IPS-11a (cell line): ENCODE data around the gene CLIP4.

Experiments used
- H3K4me3 ChIP-seq: one replicate; pipeline ENCODE4 v1.5.1; 2013; ENCODE audit warnings: low read depth, low read length, control low read depth

The CLIP4 gene

DNA sequence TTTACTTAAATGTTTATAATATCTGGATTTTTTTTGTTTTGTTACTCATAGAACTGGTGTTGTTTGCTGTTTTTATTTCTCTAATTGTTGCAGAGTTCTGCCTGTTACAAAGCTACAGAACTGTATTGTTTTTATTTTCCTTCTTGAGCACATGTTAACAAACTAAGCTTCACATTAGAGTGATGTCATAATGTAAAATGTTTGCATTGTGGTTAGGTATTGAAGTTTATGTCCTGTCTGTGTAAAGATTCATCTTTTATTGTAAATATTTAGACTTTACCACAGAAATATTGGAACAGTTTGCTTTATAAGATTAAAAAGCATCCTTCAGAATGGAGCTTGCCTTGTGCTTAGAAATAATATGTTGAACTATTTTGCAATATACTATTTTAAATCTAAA is 67.7 kb downstream of the CLIP4 start:
- no peak overlapping the region for H3K4me3 ChIP-seq

DNA sequence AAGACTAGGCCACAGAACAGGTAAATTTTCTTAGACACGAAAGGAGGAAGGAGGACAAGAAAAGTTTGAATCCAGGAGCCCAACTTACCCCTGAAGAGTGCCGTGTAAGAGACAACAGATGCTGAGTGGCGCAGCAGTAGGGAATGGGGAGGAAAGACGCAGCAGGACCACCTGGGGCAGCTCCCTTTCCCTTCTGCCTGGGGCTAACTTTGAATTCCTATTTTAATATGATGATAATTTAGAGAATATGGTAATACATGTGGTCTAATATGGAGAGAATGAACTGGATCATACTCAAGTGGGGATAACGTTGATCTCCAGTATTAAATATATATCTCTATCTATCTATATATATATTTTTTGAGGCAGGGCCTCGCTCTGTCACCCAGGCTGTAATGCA is 69.3 kb downstream of the CLIP4 start:
- H3K4me3 ChIP-seq: no peak overlapping the region

DNA sequence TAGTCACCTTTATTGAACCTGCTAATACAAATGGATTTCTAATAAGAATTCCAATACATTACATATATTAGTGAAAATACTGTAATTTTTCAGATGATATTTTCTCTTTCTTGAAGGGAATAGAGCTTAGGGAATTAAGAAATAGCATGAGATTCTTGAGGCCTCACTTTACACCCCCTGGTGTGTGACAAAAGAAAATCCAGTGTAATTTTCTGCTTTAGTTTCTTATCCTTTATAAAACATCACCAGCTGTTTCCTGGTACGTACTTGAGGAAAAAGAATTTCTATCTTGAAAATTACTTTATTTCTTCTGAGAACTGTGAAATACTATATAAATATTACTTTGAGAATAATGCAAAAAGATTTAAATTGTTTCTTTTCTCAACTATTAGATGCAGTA is 71.6 kb downstream of the CLIP4 start:
- H3K4me3 ChIP-seq: no peak overlapping the region

DNA sequence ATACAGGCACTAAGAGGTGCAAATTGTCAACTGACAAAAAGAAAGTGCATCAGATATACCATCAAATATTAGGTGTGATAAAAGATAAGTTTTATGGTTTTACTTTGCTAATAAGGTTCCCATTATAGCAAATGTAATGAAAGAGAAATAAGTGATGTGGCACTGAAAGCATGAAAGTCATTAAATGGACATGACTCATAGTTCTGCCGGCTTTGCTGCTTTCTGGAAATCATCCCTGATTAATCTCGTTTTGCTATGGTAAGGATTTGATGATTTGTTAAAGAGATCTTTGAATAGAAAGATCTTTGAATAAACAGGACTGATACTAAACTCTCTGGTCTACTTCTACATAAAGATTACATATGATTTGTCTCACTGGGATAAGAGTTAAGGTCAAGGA is 72.7 kb downstream of the CLIP4 start:
- H3K4me3 ChIP-seq: no peak overlapping the region

DNA sequence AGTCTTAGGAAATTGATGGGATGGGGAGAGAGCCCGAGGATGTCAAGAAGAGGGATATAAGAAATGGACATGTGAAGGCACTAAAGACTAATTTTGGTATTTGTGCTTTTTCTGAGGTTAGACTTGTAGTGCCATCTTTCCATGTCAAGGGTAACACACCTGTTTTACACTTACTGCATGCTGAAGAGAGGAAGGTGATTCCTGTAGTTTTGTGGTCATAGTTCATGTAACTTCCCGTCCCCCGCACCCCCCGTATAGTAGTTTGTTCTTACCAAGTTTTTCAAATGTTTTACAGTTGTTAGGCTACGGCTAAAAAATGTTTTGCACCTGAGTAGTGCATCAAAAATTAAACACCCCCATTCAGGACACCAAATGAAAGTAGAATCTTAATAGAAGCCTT is 73.8 kb downstream of the CLIP4 start:
- H3K4me3 ChIP-seq: no peak overlapping the region

DNA sequence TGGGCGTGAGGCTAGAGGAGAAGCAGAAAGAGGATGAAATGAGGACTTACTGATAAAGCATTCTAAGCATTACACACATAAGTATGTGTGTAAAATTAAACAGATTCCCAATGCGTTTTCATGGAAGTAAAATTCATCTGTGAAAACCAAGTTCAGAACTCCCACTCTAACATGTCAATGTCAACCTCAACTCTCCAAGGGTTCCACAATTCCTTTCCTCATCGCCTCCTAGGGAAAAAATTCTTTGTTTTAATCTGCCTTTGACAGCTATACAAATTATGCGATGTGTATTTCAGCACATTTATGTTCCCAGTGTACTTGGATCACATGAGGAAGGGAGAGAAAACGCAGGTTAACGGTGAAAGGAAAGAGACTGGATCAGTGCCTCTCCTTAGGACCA is 76.6 kb downstream of the CLIP4 start:
- no peak overlapping the region for H3K4me3 ChIP-seq

DNA sequence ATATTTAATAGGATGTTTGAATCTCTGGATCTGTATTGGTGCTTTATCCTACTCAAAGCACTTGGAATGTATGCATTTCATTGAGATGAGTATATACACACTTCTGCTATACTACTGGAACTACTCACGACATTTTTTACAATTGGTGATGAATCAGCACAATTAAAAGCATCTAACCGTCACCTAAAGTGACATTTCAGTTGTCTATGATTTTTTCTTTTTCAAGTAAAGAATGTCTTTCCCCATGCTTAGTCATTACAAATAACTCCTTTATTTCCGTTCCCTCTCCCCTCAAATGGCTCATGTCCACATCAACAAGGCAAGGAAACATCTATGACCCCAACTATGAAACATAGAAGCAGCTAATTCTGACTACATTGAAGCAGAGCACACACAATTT is 77.3 kb downstream of the CLIP4 start:
- H3K4me3 ChIP-seq: no peak overlapping the region

DNA sequence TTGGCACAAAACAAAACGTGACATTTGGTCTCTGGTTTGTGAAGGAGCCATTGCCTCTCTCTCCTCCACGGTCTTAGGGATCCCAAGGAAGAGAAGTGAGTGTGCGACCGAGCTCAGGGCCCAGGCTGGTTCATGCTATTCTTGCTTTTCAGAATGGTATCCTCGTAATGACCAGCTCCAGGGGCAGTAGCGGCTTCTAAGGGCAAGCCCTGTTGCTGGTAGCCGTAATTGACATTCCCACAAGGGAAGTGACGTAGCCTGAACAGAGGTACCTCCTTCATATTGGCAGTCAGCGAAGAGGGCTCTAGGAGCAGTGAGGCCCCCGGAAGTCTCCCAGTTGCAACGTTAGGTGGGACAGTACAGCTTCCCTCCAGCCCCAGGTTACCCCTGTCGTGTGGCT is 77.9 kb downstream of the CLIP4 start:
- H3K4me3 ChIP-seq: no peak overlapping the region

DNA sequence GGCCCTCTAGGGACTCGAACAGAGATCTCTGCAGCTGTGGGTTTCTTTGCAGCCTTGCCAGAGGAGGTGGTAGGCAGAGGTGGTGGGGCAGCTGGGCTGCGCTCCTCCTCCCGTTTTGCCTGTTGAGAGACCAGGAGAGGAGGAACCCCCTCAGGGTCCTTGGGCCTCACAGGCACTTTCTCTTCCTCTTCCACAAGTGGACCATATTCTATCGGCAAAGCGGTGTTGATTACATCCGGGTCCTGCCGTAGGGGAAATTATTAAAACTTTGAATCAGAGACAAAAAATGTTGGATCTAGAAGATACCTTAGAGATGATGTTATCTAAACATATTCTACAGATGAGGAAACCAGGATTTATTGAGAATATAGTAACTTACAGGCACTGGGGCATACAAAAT is 78.5 kb downstream of the CLIP4 start:
- no peak overlapping the region for H3K4me3 ChIP-seq

DNA sequence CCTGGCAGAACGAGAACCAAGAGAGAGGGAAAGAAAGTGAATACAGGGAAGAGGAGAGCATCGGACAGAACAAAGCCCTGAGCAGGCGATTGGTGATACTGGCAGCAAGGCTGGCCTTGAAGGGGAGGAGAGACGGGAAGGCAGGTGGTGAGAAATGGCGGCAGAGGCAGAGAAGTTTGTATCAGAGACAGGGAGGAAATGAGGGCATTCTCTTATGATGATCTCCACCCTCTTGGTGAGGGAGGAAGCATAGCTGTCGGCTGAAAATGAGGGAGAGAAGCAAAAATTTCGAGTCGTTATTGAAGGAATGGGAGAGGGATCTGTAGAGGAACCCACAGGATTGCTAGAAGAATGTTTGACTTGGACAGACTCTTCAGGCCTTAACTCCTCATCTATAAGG is 80.6 kb downstream of the CLIP4 start:
- H3K4me3 ChIP-seq: no peak overlapping the region

DNA sequence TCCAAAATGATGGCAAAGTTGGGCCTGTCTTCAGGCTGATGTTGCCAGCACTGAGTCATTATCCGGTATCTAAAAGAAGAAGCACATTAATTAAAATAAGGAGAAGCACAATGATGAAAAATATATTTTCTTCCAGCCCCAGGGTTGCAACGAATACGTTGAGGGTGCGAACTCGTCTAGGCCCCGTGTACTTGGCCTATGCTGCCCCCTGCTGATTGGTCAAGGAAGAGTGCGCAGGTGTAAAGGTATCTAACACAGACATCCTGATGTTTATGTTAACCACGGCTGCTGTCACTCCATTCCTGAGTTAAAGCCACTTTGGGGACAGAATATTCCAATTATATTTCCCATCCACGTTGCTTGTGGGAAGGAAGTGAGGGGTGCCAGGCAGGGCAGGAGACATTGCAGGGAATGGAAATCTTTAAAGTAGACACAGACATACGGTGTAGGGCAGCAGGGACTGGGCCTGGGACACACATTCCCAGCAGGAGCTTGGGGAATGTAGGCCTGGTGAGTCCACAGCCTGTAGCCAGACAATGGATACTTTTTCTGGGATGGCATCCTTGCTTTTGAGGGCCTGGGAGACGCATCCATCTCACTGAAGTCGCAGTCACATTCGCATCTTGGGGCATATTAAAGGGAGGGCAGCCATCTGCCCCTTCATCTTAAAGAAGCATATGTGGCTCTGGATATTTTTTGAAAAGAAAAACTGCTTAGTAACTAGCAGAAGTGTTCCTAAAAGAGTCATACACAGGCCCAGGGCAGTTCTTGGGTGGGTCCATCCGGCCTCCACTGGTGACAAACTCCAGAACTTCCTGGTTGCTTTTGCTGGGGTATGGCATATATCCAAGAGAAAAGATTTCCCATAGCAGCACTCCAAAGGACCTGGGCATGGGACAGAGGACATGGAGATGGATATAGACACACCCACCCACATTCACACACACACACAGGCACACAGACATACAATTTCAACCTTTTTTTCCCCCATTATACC is 81.9 kb downstream of the CLIP4 start:
- H3K4me3 ChIP-seq: no peak overlapping the region

DNA sequence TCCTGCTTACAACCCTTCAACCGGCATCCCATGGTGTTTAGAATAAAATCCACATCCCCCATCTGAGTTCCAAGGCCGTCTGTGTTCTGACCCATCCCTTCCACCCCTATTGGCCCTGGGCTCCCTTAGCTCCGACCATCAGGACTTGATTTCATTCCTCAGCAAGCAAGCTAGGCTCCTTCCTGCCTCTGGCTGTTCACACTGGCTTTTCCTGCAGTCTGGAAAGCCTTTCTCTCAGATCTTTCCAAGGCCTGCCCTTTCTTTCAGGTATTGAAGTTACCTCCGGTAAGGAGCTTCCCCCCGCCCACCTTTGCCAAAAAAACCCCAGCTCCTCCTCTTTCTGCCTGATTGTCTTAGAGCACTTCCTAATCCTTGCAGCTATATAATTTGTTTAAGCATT is 86.8 kb downstream of the CLIP4 start:
- no peak overlapping the region for H3K4me3 ChIP-seq

DNA sequence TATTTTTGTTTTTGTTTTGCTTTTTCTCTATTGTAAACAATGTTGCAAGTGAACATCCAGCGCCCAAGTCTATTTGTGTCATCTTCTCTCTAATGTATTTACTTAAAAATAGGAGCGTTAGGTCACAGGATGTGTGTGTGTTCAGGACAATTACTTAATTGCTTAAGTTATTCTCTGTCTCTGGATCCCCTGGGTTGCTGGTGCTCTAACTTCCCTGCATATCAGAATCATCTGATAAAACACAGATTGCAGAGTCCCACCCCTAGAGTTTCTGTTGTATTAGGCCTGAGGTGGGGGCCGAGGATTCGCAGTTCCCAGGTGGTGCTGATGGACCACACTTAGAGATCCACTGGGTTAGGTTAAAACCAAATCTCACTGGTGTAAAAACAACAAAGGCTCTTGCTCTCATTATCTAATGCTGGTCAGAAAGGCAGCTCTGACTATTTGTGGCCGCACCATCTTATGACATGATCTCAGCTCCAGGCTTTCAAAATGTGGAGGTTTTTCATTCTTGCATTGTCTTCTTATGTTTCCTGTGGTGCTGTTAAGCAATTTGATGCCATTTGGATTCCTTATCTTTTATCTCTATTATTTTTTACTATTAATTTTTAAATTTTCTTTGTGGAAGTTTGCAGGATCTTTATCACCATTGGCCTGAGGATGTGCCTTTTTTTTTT is 87.7 kb downstream of the CLIP4 start:
- H3K4me3 ChIP-seq: no peak overlapping the region

DNA sequence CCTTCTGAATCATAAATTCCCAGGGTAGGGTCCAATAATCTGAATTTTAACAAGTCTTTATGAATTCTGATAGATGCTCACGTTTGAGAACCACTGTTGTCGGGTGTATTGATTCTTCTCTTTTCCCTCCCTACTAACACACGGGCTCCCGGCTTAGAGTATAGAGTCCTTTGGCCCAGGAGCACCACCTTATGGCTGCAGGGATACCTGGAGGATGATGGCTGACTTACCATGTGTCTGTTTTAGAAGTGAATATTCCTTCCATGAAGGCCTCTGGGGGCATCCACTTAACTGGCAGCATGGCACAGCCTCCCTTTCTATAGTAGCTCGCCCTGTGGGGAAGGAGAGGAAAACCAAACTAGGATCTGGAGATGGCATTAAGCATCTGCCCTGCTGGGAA is 91.7 kb downstream of the CLIP4 start:
- no peak overlapping the region for H3K4me3 ChIP-seq

DNA sequence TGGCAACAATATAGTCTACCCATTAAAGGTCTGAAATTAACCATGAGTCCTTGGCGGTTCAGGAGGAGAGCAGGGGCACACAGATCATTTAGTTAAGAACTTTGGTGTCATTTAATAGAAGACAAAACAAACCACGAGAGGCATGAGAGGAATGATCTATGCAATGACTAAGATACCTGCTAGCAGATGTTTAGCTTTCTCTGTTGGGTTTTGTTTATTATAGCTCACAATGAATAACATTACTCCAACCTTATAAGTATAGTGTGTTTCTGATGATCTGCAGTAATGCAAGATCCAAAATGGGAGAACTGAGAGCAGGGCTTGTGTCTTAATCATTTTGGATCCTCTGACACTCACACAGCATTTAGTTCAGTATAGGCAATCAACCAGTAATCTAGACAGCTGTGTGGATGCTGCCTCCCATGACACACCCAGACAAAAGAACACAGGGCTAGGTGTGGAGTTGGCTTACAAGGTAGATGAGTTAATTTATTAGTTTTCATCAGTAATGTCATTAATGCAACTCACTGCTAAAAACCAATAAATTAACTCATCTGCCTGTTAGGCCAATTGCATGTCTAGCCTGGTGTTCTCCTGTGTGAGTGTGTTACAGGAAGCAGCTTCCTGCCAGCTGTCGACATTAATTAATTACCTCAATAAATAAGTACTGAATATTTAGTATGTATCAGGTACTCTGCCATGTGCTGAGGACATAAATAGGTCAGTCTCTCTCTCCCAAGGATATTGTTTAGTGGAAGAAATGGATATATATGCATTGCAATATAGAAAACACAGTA is 92.3 kb downstream of the CLIP4 start:
- no peak overlapping the region for H3K4me3 ChIP-seq

DNA sequence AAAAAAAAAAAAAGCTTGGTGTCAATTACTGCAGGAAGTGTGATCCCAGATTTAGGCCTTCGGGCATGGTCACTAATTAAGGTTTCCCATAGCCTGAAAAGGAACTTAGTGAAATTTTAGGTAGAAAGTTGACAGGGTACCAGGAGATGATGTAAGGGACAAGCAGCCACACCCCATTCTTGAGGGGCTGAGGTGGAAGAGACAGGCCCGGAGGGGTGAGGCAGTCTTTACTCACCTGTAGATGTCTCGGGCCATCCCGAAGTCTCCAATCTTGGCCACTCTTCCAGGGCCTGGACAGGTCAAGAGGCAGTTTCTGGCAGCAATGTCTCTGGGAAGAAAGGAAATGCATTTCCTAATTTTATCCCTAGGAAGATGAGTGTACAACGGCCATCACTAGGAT is 94.3 kb downstream of the CLIP4 start:
- no peak overlapping the region for H3K4me3 ChIP-seq

DNA sequence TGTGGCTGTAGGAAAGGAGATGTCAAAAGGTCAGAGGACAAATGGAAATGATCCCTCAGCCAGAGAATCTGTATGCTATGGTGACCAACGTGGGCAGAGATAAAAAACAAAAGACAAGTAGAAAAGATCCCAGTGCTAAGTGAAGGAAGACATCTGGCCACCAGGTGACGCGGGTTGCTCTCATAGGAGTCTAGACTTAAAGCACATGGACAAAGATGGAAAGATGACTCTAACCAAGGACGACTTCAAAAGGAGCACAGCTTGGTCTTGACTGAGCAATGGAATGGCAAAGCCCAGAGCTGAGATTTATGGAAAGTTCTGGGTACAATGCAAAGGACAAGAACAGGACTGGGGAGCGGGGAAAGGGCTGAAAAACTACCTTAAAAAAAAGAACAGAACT is 96.8 kb downstream of the CLIP4 start:
- no peak overlapping the region for H3K4me3 ChIP-seq

DNA sequence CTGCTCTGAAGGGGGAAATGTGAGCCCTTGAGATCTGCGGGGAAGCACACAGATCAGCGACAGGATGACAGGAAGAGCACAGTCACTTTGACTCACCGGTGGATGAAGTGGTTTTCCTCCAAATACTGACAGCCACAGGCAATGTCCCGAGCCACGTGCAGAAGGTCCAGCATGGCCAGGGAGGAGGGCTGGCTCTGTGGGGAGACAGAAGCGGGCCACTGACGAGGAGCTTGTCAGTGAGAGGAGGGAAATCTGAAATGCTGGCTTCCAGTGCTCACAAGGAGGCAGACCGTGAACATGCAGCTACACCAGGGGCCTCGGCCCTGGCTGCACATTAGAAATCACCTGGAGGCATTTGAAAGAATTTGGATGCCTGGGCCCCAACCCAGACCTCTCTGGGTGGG is 98.7 kb downstream of the CLIP4 start:
- no peak overlapping the region for H3K4me3 ChIP-seq

DNA sequence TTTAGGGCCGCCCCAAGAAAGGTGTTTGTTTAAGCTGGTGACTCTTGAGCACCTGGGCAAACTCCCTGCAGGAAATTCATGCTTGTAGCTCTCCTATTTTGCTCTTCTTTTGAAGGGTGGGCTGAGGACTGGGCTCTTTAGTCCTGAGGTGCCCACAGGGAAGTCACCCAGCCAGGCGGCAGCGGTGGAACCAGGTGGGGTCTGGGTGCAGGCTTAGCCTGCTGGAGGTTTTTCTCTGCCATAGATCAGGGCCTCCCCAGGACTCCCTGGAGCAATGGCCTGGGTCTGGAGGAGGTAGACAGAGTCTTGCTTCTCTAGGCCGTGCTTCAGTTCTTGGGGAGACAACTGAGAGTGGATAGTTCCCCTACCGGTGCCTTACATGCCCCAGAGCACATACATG is 99.9 kb downstream of the CLIP4 start:
- H3K4me3 ChIP-seq: no peak overlapping the region

DNA sequence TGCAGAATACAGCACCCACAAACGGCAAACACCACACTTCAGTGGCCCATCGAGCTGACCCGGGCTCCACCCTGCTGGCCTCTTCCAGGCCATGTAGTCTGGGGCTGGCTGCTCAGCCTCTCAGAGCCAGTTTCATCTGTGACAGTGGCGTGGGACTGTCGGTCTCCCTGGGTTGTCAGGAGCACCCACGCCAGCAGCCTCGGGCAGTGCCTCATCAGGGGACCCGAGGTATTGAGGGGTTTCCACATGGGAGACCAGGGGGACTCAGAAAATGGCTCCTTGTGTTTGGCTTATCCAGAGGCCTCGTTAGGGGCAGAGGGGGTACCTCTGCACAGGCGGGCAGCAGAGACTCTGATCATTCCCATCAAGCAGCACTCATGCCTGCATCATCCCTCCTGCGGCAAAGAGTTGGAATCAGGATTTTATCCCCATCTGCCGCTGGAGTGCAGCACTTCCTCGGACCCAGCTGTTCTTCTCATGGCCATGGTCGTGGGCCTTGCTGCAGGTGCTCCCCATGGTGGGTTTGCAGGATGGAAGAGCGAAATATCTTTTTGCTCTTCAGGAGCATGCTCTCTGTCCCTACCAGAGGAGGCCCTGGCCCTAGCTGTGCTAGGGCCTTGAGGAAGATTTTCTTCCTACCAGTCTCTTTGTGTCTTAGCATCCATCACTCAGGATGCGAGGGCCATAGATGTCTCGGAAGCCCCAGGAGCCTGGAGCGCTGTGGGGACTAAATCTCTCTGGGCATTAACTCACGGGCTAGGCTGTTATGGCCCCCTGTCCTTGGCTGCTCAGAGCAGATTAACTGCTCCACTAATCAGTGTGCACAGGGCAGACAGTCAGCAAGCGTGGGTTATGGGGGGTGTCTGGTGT is 100.8 kb downstream of the CLIP4 start:
- no peak overlapping the region for H3K4me3 ChIP-seq

DNA sequence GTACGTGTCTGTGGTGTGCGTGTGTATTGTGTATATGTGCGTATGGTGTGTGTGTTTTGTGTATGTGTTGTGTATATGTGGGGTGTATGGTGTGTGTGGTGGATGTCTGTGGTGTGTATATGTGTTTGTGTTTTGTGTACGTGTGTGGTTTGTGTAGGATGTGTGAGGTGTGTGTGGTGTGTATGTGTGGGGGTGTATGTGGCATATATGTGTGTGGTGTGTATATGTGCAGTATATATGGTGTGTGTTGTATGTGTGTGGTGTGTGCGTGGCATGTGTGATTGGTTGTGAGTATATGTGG is 101.3 kb downstream of the CLIP4 start:
- no peak overlapping the region for H3K4me3 ChIP-seq
